ENCODE measurements around the gene PLP1. TPM values are rescaled to one million over a fixed set of nuclear protein-coding genes. Genes with fewer than 3 reads are reported as not detected.
"Not testable (repeated sequence)": the region's sequence is repeated elsewhere in the genome, so short reads cannot be mapped to it uniquely, and the experiment has no call there.

Gene PLP1
- total RNA-seq, 2 experiments from 2014 or later = not detected

DNA sequence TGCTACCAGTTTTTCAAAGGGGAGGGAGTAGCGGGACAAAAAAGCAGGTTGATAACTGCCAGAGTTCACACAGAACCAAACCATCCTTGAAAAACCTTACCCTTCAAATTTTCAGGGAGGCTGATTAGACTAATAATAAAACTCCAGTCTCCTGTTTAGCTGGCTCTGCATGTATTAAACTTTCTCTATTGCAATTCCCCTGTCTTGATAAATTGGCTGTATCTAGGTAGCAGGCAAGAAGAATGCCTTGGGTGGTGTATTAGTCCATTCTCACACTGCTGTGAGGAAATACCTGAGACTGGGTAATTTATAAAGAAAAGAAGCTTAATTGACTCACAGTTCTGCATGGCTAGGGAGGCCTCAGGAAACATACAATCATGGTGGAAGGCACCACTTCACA is 18.1 kb upstream of the PLP1 start:
- no peaks in the 10 kb centered on the region for H3K27me3 Mint-ChIP-seq
- no peaks in the 10 kb centered on the region for H3K4me1 Mint-ChIP-seq
- H3K9me3 Mint-ChIP-seq (ENCODE audit: low read depth) = no peaks in the 10 kb centered on the region
- H3K27ac Mint-ChIP-seq = no peak overlapping the region
- no peak overlapping the region for H3K4me3 Mint-ChIP-seq
- H3K36me3 Mint-ChIP-seq = no peaks in the 10 kb centered on the region
- DNase-seq (no peak), ATAC-seq (no peak)
- CTCF ChIA-PET = no interaction called here

DNA sequence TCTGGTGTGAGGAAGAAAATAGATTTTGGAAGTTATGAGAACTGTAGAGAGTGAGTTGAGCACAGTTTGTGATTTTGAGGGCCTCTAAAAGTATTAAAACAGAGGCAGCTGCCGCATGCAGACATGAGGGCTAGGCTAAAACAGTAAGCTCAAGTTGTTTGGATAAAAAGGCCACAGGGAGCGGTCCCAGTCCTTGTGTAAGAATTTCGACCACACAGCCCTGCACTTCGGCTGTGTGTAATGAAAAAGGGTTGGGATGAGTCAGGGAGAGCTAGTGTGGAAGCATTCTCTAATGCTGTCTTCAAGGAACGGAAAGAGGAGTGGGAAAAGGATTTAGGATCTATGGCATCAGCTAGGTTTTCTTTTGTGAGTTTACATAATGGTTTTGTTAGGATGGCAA is 13.1 kb upstream of the PLP1 start:
- H3K4me3 Mint-ChIP-seq; H3K9me3 Mint-ChIP-seq (ENCODE audit: low read depth): not testable (repeated sequence)

DNA sequence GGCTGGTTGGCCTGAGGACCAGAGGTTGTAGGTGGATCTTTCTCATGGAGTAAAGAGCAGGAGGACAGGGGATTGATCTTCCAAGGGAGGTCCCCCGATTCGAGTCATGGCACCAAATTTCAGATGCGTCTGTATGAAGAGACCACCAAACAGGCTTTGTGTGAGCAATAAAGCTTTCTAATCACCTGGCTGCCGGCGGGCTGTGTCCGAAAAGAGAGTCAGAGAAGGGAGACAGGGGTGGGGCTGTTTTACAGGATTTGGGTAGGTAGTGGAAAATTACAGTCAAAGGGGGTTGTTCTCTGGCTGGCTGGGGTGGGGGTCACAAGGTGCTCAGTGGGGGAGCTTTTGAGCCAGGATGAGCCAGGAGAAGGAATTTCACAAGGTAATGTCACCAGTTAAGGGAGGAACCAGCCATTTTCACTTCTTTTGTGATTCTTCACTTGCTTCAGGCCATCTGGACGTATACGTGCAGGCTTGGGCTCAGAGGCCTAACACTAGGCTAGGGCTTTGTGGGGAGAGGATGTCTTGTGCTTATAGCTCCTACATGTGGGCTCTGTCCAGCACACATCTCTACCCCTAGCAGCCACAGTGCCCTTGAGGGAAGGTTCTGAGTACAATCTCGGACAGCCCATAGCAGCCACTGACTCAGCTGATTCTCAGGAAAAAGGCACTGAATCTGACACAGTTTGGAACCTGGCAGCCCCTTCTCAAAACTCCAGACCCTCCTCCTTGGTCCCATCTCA is 9.7 kb upstream of the PLP1 start:
- H3K9me3 Mint-ChIP-seq (ENCODE audit: low read depth); H3K27me3 Mint-ChIP-seq; H3K27ac Mint-ChIP-seq; H3K36me3 Mint-ChIP-seq; DNase-seq; ATAC-seq; H3K4me1 Mint-ChIP-seq; H3K4me3 Mint-ChIP-seq; CTCF ChIA-PET: not testable (repeated sequence)

More for the DNA sequence above, 13.1 kb upstream of the PLP1 start:
- H3K27me3 Mint-ChIP-seq, H3K36me3 Mint-ChIP-seq, ATAC-seq, CTCF ChIA-PET, H3K27ac Mint-ChIP-seq, DNase-seq, H3K4me1 Mint-ChIP-seq: not testable (repeated sequence)

DNA sequence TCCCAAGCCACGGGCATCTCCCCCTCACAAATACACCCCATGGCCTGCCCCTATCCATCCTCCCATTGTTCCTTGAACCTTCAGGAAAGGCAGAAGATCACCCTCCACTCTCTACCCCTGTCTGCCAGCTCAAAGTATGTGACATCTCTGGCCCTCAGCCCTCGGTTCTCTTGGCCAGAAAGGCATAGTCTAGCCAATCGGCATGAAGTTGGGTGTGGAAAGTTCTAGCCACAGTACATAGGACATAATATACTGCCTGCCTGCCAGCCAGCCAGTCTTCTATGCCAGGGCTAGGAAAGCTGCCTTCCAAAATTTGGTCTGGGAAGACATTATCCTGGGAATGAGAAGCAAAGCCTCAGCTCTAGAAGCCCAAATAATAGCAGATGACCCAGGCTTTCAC is 3.2 kb upstream of the PLP1 start:
- Mint-ChIP-seq H3K36me3 (no peaks in the 10 kb centered on the region), H3K27ac (no peak overlapping the region), H3K4me3 (no peak overlapping the region), H3K4me1 (no peaks in the 10 kb centered on the region), H3K27me3 (peaks cover 7% of the 10 kb centered on the region), H3K9me3 (ENCODE audit: low read depth) (no peaks in the 10 kb centered on the region)
- no peak for ATAC-seq
- CTCF ChIA-PET = no interaction called here
- DNase-seq = no peak

DNA sequence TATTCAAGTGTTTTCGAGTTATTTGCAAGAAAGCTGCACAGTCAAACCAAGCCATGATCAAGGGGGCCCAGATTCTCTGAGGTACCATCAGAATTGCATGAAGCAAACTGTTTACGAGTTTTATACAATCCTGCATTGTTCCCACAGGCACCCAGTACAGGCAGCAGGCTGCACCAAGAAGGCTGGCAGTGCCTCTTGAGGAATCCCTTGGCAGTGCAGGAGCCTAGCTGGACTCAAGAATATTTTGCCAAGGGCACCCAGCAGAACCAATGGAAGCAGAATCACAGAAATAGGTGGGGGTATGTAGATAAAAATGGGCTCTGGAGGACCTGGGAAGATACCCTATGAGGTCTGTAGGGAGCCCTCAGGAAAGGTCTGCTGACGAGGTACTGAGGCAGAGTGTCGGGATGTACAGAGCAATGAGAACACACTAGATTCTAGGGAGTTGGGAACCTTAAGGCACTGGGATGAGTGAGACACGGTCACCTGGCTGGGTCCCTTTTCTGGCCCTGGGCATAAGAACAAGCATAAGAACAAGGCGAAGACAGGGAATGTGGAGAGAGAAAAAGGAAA is 2.5 kb upstream of the PLP1 start:
- no peak overlapping the region for H3K4me3 Mint-ChIP-seq
- peaks cover 7% of the 10 kb centered on the region for H3K27me3 Mint-ChIP-seq

DNA sequence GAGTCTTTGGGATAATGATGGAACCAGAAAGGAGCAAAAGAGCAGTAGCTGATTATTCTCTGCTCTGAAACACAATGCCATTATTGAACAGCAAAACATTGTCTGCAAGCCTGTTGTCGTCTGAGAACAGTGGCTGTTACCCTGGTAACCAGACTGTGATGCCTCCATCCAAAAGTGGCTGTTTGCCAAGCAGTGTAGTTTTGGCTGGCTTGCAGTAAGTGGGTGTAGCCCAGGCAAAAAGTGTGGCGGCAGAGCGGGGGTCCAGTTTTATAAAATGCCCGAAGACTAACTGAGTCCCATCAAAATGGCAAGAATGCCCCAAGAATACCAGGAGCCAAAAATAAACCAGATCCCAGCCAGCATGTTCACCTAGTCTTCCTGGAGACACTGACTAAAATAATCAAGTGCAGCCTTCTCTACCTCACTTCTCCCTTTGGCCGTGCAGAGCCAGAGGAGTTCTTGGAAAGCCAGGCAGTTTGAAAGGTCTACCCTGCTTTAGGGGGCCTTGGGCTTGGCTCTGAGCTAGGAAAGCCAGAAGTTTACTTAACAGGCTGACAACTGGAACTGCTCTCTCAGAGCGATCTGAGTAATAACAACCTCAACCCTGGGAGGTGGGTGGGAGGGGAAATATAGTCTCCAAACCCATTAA is 2.6 kb downstream of the PLP1 start:
- Mint-ChIP-seq H3K27ac (no peak overlapping the region), H3K27me3 (peaks cover 7% of the 10 kb centered on the region), H3K36me3 (no peaks in the 10 kb centered on the region), H3K4me1 (peaks cover 8% of the 10 kb centered on the region), H3K4me3 (no peak overlapping the region), H3K9me3 (ENCODE audit: low read depth) (no peaks in the 10 kb centered on the region)
- DNase-seq (no peak), ATAC-seq (no peak)
- CTCF ChIA-PET = no interaction called here

More for the DNA sequence above, 2.5 kb upstream of the PLP1 start:
- no peaks in the 10 kb centered on the region for H3K9me3 Mint-ChIP-seq (ENCODE audit: low read depth)
- no peaks in the 10 kb centered on the region for H3K4me1 Mint-ChIP-seq
- CTCF ChIA-PET = interaction anchor here (1.2 kb wide), 1 partner anchor 64 kb away, joined by 3 read pairs; the partner anchor contains the start of gene TMEM31
- DNase-seq = no peak
- no peak overlapping the region for H3K27ac Mint-ChIP-seq
- H3K36me3 Mint-ChIP-seq = no peaks in the 10 kb centered on the region
- ATAC-seq = no peak

DNA sequence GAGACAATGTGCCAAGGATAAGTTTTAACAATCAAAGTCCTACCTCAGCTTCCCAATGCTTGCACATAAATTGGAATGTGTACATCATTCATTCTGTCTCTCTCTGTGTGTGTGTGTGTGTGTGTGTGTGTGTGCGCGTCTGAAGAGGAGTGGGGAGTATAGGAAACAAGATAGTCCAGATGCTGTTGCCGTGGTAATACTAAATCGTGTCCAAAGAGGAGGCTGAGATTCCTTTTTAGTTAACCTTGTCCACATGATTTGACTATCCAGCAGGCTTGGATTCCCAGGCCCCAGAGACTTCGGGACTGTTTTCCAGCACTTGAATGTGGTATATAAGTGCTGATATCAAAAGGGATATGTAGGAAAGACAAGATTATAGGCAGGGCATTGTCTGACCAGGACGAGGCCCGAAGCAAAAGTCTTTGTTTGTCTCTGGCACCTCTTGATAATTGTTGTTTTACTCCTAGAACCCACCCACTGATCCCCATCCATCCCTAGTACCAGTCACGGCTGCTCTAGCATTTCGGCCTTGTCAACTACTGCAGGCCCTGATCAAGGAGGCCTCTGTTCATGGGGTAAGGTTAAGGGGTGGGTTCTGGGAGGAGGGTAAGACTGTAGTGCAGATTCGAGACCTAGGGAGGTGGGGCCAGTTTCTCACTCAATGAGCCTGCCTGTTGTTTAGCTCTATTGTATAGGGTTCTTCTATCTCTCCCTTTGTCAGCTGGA is 3.9 kb downstream of the PLP1 start:
- no peak for ATAC-seq
- CTCF ChIA-PET = no interaction called here
- no peak for DNase-seq
- Mint-ChIP-seq H3K4me3 (no peak overlapping the region), H3K36me3 (no peaks in the 10 kb centered on the region), H3K27me3 (peaks cover 3% of the 10 kb centered on the region), H3K4me1 (peaks cover 8% of the 10 kb centered on the region), H3K27ac (no peak overlapping the region), H3K9me3 (ENCODE audit: low read depth) (no peaks in the 10 kb centered on the region)

DNA sequence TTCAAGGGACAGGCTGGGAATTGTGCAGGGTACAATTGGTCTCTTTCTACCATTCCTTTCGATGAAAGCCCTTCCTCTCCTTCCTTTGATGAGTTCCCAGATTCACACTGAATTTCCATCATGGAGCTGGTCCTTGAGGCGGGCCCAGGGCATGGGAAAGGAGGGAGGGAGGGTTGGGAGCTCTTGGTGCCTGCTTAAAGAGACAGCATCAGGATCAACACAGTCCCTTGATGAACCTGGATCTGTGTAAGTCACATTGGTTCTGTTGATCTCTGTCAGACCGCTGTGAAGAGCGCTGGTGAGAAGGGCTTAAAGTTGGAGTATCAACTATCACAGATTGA is 4.4 kb downstream of the PLP1 start:
- DNase-seq (no peak), ATAC-seq (no peak)
- H3K9me3 Mint-ChIP-seq (ENCODE audit: low read depth) = no peaks in the 10 kb centered on the region
- H3K27ac Mint-ChIP-seq = no peak overlapping the region
- no peaks in the 10 kb centered on the region for H3K27me3 Mint-ChIP-seq
- no peaks in the 10 kb centered on the region for H3K36me3 Mint-ChIP-seq
- CTCF ChIA-PET = no interaction called here
- no peak overlapping the region for H3K4me3 Mint-ChIP-seq
- peaks cover 8% of the 10 kb centered on the region for H3K4me1 Mint-ChIP-seq

DNA sequence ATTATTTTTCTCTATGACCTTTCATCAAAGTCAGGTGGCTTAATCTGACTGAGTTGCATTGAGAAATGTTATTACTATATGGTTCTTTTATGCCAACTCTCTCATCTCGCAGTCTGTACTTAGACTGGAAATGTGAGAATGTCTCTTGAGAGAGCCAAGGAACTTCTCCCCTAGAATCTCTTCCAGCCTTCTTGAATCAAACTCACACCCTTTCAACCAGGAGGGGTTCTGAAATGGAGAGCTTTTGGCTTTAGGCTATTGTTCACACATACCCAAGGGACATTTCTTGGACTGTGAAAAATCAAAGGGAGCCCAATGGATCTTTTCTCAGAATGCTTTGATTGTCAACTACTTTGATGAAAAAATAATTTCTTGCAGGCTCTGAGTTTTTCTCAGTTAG is 5.1 kb downstream of the PLP1 start:
- Mint-ChIP-seq H3K9me3 (ENCODE audit: low read depth) (no peaks in the 10 kb centered on the region), H3K27me3 (no peaks in the 10 kb centered on the region), H3K27ac (no peak overlapping the region), H3K4me1 (peaks cover 8% of the 10 kb centered on the region), H3K36me3 (no peaks in the 10 kb centered on the region), H3K4me3 (no peak overlapping the region)
- CTCF ChIA-PET = no interaction called here
- ATAC-seq (no peak), DNase-seq (no peak)

DNA sequence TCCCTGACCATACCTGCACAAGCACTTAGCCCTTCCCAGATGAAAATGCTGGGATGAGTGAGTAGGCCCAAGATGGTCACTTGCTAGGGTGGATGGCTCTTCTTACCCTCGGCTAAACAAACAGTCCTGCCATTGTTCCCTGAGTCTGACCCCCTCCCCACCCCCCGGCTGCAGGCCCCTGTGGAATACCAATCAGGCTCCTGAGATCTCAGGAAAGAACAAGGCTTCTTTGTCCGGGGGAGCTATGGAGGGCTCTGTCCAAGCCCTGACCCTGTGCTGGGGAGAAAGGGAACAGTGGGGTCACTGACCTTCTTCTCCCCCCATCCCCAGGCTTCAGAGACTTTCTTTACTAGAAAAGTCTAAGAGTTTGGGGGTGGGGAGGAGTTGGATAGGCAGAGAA is 6.0 kb downstream of the PLP1 start:
- CTCF ChIA-PET = interaction anchor here (1.4 kb wide), 1 partner anchor 9 kb away, joined by 3 read pairs; no protein-coding TSS in a partner anchor
- no peak for DNase-seq
- H3K4me1 Mint-ChIP-seq = peaks cover 8% of the 10 kb centered on the region
- no peak overlapping the region for H3K27ac Mint-ChIP-seq
- no peaks in the 10 kb centered on the region for H3K27me3 Mint-ChIP-seq
- ATAC-seq = no peak
- no peaks in the 10 kb centered on the region for H3K36me3 Mint-ChIP-seq
- no peaks in the 10 kb centered on the region for H3K9me3 Mint-ChIP-seq (ENCODE audit: low read depth)
- H3K4me3 Mint-ChIP-seq = no peak overlapping the region

DNA sequence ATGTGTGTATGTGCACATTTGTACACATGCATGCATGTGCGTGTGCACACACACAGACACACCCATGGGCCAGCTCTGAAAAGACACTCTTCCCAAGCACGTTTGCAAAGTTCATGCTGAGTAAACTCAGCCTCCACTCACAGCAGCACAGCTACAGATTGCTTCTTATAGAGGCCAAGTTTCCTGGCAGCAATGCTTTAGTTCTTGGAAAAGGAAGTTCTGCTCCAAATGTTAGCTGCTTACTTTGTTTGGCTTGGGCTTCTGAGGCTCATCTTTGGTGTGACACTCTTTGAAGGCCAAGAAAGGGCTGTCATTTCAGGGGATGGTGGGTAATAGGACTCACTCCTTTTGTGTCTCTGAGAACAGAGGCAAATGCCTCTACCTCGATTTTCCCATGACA is 6.6 kb downstream of the PLP1 start:
- Mint-ChIP-seq H3K4me3 (no peak overlapping the region), H3K27ac (no peak overlapping the region), H3K4me1 (peaks cover 8% of the 10 kb centered on the region), H3K9me3 (ENCODE audit: low read depth) (no peaks in the 10 kb centered on the region), H3K27me3 (no peaks in the 10 kb centered on the region), H3K36me3 (no peaks in the 10 kb centered on the region)
- DNase-seq (no peak), ATAC-seq (no peak)
- CTCF ChIA-PET = interaction anchor here (1.4 kb wide), 1 partner anchor 9 kb away, joined by 3 read pairs; no protein-coding TSS in a partner anchor

DNA sequence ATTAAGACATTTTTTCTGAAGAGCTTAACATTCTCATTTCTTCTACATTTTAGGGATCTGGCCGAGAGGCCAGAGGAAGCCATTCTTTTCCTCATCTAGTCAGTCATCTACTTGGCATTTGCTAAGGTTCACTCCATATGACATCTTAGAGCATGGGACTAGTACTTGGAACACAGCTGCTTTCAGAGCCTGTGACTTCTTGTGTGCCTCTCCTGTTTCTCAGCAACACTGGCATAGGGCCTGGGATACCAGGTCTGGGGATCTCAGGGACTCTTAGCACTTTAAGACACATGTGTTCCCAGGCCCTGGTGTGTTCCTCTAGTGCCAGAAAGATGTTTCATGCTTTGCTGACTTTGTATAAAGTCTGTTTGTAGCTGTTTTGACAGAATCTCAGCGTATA is 7.3 kb downstream of the PLP1 start:
- Mint-ChIP-seq H3K4me3 (no peak overlapping the region), H3K4me1 (peaks cover 8% of the 10 kb centered on the region), H3K36me3 (no peaks in the 10 kb centered on the region), H3K9me3 (ENCODE audit: low read depth) (no peaks in the 10 kb centered on the region), H3K27ac (no peak overlapping the region), H3K27me3 (no peaks in the 10 kb centered on the region)
- ATAC-seq (no peak), DNase-seq (no peak)
- CTCF ChIA-PET = no interaction called here

DNA sequence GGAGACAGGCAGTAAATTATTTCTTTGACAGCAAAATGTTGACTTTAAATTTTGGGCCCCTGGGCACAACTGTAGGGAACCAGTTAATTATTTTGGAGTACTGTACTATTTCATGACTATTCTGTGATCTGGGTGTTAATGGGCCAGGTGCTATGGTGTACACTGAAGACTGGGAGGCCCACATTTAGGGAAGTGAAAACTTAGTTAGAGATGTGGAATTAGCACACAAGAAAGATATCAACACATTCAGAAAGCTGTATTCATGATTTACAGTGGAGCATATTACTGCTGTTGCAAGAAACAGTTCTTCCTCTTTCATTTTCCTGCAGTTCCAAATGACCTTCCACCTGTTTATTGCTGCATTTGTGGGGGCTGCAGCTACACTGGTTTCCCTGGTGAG is 12.4 kb downstream of the PLP1 start:
- no peak overlapping the region for H3K4me3 Mint-ChIP-seq
- H3K27me3 Mint-ChIP-seq = peaks cover 13% of the 10 kb centered on the region
- ATAC-seq (no peak), DNase-seq (no peak)
- H3K9me3 Mint-ChIP-seq (ENCODE audit: low read depth) = no peaks in the 10 kb centered on the region
- H3K4me1 Mint-ChIP-seq = no peaks in the 10 kb centered on the region
- no peak overlapping the region for H3K27ac Mint-ChIP-seq
- H3K36me3 Mint-ChIP-seq = no peaks in the 10 kb centered on the region
- CTCF ChIA-PET = no interaction called here

DNA sequence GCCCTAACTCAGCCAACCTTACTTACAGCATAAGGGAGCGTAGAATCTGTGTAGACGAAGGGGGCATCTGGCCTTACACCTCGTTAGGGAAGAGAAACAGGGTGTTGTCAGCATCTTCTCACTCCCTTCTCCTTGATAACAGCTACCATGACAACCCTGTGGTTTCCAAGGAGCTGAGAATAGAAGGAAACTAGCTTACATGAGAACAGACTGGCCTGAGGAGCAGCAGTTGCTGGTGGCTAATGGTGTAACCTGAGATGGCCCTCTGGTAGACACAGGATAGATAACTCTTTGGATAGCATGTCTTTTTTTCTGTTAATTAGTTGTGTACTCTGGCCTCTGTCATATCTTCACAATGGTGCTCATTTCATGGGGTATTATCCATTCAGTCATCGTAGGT is 14.6 kb downstream of the PLP1 start:
- DNase-seq = no peak
- no peaks in the 10 kb centered on the region for H3K4me1 Mint-ChIP-seq

More for the DNA sequence above, 14.6 kb downstream of the PLP1 start:
- H3K27ac Mint-ChIP-seq = no peak overlapping the region
- ATAC-seq = no peak
- H3K4me3 Mint-ChIP-seq = no peak overlapping the region
- no peaks in the 10 kb centered on the region for H3K9me3 Mint-ChIP-seq (ENCODE audit: low read depth)
- peaks cover 13% of the 10 kb centered on the region for H3K27me3 Mint-ChIP-seq
- no peaks in the 10 kb centered on the region for H3K36me3 Mint-ChIP-seq
- CTCF ChIA-PET = interaction anchor here (1.3 kb wide), 1 partner anchor 8 kb away, joined by 3 read pairs; no protein-coding TSS in a partner anchor

Measured in activated CD8-positive, alpha-beta memory T cell treated with anti-CD3 and anti-CD28 coated beads, Interleukin-2, amount 10 ng/mL, durations not matched to agents 7 days and 5 days (primary cell).